Gastroesophageal sphincter (tissue), 3 donors: ENCODE results near the gene SLFN11.

ENCODE experiments used
- CTCF ChIP-seq, 4 experiments: fragments of 200-600 bp in 2 of 4; fragments of 450-650 bp in 2 of 4; sonication (generic) in 1 of 4; IDR thresholded peaks; one replicate each; pipeline ENCODE4 v1.5.1; 2017 to 2019; ENCODE audit warnings: antibody characterized with exemption in 4 of 4, mild to moderate bottlenecking in 2 of 4, moderate library complexity in 2 of 4
- POLR2A ChIP-seq, 2 donors: fragments of 450-650 bp; IDR thresholded peaks; one replicate each; pipeline ENCODE4 v1.6.1; 2017; ENCODE audit warnings: antibody characterized with exemption in 2 of 2, mild to moderate bottlenecking in 2 of 2, moderate library complexity in 1 of 2
- POLR2AphosphoS5 ChIP-seq: sonication (generic); formaldehyde crosslinking; IDR thresholded peaks from one replicate; pipeline ENCODE4 v1.6.1; 2017; ENCODE audit warnings: antibody characterized with exemption

- TF ChIP-seq POLR2AphosphoS5 (no peak), POLR2A (IDR thresholded peaks at IDR 0.05) (no peak), CTCF (IDR thresholded peaks at IDR 0.05) (no peak)
These were observed 1.5 kb downstream of the SLFN11 start for GRCh38 chr17:35371934-35372333.
